NCI-H2227 (cell line): Measurements from ENCODE around the gene CACUL1.
"Not testable (repeated sequence)": the region's sequence is repeated elsewhere in the genome, so short reads cannot be mapped to it uniquely, and the experiment has no call there.

ENCODE experiments used
- DNase-seq: peaks from one replicate; lab custom pipeline; 2025; ENCODE audit not compliant: unreplicated experiment; lab: John Stamatoyannopoulos, UW

CACUL1 gene

DNA sequence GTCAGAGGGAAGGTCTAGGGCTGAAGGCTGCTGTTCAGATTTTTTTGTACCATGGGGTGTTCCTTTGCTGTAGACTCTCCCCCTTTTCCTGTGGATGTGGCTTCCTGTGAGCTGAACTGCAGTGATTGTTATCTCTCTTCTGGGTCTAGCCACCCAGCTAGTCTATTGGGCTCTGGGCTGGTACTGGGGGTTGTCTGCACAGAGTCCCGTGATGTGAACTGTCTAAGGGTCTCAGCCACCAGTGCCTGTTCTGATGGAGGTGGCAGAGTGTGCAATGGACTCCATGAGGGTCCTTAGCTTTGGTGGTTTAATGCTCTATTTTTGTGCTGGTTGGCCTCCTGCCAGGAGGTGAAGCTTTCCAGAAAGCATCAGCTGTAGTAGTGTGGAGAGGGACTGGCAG lies 96.6 kb downstream of the CACUL1 start:
- not testable (repeated sequence) for DNase-seq

DNA sequence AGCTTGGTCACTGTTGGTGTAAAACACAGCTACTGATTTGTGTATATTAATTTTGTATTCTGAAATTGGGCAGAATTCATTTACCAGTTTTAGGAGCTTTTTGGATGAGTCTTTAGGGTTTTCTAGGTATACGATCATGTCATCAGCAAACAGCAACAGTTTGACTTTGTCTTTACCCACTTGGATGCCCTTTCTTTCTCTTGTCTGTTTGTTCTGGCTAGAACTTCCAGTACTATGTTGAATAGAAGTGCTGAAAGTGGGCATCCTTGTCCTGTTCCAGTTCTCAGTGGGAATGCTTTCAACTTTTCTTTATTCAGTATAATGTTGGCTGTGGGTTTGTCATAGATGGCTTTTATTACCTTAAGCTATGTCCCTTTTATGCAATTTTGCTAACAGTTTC lies 109.5 kb downstream of the CACUL1 start:
- not testable (repeated sequence) for DNase-seq

DNA sequence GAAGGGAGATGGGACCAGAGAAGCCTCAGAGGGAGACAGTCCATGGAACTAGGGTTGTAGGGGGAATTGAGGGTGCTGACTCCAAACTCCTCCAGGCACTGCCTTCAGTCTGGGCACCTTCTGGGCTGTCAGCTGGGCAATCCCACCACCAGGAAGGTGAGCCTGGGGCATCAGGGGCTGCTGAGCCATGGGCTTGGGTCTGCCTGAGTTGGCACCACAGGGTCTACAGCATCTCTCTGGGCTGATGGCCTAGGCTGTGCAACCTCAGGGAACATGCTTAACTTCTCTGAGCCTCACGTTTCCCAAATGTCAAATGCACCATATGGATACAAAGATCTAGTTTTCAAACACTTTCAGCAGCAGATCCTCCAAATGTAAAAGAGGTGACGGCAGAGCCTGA lies 112.5 kb downstream of the CACUL1 start:
- DNase-seq = no peak

DNA sequence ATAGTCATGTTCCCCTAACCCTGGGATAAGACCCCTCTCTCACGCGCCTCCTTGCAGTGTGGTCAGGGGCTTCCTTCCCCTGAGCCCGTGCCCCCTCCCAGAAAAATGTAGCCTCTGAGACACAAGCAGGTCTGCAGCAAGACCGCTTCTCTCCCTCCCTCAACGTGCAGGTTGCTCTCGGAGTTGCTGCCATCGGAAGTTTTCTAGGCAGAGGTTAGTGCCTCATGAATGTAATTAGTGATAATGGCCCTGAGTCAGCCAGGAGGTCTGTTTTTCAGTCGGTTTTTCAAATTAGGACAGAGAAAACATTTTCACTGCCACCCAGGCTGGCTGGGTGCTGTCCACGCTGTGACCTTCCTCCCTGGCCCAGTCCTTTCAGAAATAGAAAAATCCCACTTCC lies 116.1 kb downstream of the CACUL1 start:
- DNase-seq = no peak

DNA sequence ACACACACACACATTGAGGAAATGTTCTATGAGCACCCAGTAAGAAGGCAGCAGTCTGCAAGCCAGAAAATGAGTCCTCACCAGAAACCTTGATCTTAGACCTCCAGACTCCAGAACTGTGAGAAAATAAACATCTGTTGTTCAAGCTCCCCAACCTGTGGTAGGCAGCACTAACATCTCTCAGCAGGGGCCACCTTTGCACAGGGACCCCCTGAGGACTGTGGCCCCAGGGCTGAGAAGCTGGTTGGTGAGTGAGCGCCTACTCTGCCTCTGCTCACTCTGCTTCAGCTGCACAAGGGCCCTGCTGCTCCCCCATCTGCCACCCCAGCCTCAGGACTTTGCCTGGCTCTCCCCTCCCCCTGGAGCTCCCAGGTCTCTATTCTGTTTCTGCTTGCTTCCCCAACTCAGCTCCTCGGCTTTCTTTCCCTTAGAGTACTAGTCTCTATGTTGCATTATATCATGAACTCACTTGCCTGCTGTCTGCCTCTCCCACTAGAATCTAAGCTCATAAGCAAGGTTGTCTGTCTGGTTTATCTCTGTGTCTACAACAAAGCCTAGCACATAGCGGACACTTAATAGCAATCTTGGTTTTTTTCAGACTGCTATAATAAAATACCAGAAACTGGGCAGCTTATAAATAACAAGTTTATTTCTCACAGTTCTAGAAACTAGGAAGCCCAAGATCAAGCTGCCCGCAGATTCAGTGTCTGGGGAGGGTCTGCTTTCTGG lies 118.9 kb downstream of the CACUL1 start:
- DNase-seq = no peak

DNA sequence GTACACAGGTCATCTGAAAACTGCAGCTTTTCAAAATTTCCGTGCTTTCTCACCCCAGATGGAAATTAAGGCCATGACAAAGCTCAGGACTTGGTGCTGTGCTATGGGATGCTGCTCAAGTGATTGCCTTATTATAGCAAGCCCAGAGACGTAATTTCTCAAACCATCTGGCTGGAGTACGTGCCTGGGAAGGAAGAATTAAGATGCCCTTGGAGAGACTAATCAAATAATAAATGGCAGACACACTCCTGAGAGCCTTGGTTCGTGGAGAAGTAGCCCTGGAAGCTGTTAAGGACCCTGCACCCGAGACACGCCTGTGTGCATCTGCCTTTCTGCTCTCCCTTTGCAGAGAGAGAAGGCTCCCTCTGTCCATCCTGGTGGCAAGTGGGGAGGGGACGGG lies 121.0 kb downstream of the CACUL1 start:
- DNase-seq = no peak

DNA sequence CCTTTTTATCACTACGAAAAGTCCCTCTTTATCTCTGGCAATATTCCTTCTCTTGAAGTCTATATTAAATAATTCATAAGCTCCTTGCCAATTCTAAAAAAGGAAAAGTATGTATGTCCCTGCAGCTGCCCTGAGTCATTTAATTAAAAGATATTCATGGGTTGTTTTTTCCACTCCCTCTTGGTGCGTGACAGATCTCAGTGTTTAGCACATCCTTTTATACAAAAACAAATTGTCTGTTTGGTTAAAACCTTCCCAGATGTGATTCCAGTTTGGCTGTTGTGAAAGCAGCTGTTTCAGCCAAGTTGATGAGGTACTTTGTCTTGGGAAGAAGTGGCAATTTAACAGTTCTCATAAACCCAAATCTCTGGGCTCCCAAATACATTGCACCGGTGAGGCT lies 125.6 kb downstream of the CACUL1 start:
- DNase-seq = no peak

DNA sequence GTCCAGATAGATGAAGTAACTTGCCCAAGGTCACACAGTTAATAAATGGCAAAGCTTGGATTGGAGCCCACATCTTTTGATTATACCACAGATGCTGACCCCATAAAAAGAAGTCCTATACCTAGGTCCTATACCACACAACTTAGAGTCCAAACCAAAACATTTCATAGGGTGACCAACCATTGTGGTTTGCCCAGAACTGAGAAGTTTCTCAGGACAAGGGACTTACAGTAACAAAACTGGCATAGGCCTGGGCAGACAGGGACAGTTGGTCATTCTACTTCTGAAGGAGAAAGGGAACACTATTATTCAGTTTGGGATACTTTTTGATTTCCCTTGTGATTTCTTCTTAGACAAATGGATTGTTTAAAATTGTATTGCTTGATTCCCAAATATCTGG lies 126.4 kb downstream of the CACUL1 start:
- DNase-seq = no peak

DNA sequence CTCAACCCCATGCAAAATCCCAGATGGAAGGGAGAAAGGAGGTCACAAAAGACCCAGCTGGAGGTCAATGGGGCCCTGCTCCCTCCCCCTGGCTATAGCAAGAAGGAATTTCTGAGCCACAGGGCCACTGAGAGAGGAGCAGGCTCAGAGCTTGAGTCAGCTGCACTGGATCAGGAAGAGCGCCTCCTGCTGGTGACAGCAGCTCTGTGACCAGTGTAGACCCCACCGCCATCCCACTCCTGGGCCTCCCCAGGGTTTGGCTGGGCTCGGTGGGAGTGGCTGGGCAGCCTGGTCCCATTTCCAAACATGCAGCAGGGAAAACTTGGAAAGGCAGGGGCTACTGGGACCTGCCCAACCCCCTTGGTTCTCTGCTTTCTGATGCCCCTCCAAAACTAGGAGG lies 127.8 kb downstream of the CACUL1 start:
- DNase-seq = no peak
